ENCODE data around the gene LCE7A. TPM values are rescaled to one million over a fixed set of nuclear protein-coding genes. Genes with fewer than 3 reads are reported as not detected.

Gene LCE7A
- total RNA-seq, 1 donor from 2014 or later: not detected

DNA sequence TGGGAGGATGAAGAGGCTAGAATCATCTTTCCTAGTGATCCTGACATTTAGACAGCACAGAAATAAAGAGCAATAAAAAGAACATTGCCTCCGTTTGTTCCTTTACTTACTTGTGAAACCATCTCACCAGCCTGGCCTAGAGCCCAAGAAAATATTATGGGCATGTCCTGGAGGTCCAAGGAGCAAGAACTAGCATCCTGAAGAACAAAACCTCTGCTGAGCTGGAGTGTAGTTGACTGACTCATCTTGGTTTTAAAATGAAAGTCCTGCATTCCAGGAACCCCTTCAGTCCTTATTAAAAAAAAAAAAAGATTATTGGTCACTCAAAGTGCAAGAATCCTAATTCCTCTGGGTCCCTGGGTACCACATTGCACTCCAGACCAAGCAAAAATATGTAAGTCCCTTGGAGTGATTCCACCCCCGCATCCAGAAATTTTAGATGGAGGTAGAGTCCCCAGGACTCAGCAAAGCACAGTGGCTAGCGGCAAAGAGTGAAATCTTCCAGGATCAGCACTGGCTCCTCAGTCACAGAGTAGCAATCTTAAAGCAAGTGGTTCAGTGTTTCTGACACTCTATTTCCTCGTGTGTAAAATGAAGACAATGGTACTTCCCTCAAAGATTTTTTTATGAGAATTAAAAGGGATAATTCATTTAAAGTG is 25.3 kb downstream of the LCE7A start:
- TF ChIP-seq, protein P1, sequence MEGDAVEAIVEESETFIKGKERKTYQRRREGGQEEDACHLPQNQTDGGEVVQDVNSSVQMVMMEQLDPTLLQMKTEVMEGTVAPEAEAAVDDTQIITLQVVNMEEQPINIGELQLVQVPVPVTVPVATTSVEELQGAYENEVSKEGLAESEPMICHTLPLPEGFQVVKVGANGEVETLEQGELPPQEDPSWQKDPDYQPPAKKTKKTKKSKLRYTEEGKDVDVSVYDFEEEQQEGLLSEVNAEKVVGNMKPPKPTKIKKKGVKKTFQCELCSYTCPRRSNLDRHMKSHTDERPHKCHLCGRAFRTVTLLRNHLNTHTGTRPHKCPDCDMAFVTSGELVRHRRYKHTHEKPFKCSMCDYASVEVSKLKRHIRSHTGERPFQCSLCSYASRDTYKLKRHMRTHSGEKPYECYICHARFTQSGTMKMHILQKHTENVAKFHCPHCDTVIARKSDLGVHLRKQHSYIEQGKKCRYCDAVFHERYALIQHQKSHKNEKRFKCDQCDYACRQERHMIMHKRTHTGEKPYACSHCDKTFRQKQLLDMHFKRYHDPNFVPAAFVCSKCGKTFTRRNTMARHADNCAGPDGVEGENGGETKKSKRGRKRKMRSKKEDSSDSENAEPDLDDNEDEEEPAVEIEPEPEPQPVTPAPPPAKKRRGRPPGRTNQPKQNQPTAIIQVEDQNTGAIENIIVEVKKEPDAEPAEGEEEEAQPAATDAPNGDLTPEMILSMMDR (conservative IDR thresholded peaks at IDR 0.05; ENCODE audit: low read depth, low read length): no peak
- H3K4me3 ChIP-seq (ENCODE audit: low read depth, low read length): no peak overlapping the region
- no peak for DNase-seq (ENCODE audit: low read depth)

DNA sequence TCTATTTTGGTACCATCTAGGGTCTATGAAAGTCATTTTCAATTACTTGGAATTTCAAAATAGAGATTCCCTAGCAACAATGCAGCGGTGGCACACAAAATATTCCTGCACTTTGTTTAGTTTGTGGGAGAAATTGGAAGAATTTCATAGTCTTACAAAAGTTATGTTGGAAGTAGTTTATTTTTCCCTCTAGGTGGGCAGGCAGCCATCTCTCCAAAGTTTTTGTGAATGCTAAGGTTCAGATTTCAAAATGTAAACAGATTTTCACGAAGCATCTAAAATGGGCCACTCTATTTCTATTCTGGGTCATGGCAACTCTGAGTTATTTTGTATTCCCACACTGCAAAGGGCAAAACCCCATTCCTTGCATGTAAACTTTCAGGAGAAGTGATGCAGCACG is 26.3 kb downstream of the LCE7A start:
- H3K4me3 ChIP-seq (ENCODE audit: low read depth, low read length): no peak overlapping the region
- TF ChIP-seq, protein P1 (conservative IDR thresholded peaks at IDR 0.05; ENCODE audit: low read depth, low read length): no peak
- DNase-seq (ENCODE audit: low read depth): no peak

DNA sequence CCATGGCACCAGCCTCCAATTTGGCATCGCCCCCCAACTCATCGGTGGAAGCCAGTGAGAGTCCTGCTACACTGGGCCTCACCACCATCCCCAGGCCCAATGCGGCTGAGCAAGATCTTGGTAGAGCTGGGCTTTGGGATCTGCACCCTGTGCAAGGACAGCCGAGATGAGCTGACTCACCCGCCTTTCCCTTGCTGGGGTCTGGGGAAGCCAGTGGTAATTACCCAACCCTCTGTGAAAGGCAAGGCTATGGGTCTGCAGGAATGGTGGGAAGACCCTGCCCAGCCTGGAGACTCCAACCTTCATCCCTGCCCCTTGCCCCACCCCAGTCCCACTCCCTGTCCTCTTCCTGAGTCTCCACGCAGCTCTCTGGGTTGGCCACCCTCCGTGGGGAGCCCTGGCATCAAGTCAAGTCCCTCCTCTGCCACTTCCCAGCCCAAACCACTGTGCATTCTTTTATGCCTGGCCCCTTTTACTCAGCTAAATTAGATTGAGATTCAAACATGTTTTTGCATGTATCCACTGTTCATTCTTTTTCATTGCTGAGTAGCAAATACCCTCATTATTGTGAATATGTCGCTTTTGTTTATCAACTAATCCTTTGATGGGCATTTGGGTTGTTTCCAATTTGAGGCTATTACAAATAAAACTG is 27.1 kb downstream of the LCE7A start:
- DNase-seq (ENCODE audit: low read depth): no peak

DNA sequence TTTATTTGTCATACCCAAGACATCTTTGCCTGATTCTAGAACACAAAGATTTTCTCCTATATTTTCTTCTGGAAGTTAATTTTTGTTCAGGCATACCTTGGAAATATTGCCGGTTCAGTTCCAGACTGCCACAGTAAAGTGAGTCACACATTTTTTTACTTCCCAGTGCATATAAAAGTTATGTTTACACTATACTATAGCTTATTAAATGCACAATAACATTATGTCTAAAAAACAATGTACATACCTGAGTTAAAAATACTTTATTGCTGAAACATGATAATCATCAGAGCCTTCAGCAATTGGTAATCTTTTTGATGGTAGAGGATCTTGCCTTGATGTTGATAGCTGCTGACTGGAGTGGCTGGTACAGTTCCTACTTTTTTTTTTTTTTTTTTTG is 28.3 kb downstream of the LCE7A start:
- H3K4me3 ChIP-seq (ENCODE audit: low read depth, low read length): no peak overlapping the region
- no peak for DNase-seq (ENCODE audit: low read depth)
- TF ChIP-seq, protein P1 (conservative IDR thresholded peaks at IDR 0.05; ENCODE audit: low read depth, low read length): no peak

More for the DNA sequence above, 27.1 kb downstream of the LCE7A start:
- H3K4me3 ChIP-seq (ENCODE audit: low read depth, low read length): no peak overlapping the region
- TF ChIP-seq, protein P1 (conservative IDR thresholded peaks at IDR 0.05; ENCODE audit: low read depth, low read length): no peak

DNA sequence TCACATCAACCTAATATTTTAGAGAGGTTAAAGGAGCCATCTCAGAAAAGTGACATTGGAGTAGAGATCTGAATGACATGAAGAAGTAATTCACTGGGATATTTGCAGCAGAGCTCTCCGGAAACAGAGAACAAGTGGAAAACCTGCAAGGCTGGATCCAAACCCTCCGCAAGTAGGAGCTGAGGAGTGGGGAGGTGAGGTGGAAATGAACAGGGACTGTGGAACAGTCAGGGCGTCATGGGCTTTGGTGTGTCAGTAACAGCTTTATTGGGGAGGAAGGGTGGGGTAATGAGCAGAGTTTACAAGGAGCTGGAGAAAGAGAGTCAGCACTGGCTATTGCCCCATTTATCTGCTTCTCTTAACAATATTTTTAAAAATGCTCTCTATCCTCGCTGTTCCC is 39.2 kb downstream of the LCE7A start:
- H3K4me3 ChIP-seq (ENCODE audit: low read depth, low read length): no peak overlapping the region
- no peak for DNase-seq (ENCODE audit: low read depth)
- TF ChIP-seq, protein P1 (conservative IDR thresholded peaks at IDR 0.05; ENCODE audit: low read depth, low read length): no peak

DNA sequence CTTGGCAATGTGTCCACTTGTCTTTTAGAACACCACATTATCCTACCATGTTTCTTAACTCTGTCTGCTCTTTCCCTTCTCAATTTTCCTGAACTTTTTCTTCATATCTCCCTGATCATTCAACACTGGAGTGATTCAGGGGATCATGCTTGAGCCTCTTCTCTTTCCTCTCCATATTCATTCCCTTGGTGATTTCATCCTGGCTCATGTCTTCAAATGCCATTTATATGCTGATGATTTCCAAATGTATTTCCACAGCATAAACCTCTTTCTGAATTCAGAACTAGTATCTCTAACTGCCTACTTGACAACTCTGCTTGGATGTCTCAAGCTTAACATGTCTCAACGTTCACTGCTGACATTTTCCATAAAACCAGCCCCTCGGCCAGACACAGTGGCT is 40.1 kb downstream of the LCE7A start:
- TF ChIP-seq, protein P1 (conservative IDR thresholded peaks at IDR 0.05; ENCODE audit: low read depth, low read length): no peak
- DNase-seq (ENCODE audit: low read depth): no peak

DNA sequence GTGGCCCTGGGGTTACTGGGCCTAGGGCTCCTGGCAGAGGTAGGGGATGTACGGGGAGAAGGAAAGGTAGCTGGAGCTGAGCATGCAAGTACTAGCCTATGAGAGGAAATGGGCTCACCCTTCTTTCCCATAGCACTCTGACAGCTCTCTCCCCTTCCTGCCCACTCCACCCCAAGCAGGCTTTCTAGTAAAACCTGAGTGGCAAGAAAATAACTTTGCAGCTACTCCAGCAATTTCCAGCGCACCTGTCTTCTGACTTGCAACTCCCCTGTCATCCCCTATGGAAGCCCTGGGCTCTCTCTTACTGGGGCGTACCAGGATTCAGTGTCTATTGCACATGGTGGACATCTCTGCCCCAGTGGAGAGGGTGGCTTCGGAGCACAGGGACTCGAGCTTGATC is 41.8 kb downstream of the LCE7A start:
- no peak for DNase-seq (ENCODE audit: low read depth)
- TF ChIP-seq, protein P1 (conservative IDR thresholded peaks at IDR 0.05; ENCODE audit: low read depth, low read length): no peak

More for the DNA sequence above, 40.1 kb downstream of the LCE7A start:
- no peak overlapping the region for H3K4me3 ChIP-seq (ENCODE audit: low read depth, low read length)

More for the DNA sequence above, 41.8 kb downstream of the LCE7A start:
- no peak overlapping the region for H3K4me3 ChIP-seq (ENCODE audit: low read depth, low read length)

All from epithelial cell of proximal tubule (primary cell).